SH-SY5Y (cell line): Measurements from ENCODE around the gene HIVEP3.

Source experiments
- GATA2 ChIP-seq: IDR thresholded peaks from 2 replicates; pipeline ENCODE4 v1.6.1; 2011; ENCODE audit warnings: mild to moderate bottlenecking, low read depth, low read length
- GATA3 ChIP-seq: IDR thresholded peaks from 2 replicates; pipeline ENCODE4 v1.6.1; 2011; ENCODE audit warnings: low read depth, mild to moderate bottlenecking, low read length, moderate library complexity

The HIVEP3 gene

GRCh38 chr1:41906943-41907342 is 11.8 kb downstream of the HIVEP3 start:
- TF ChIP-seq GATA2, result no peak
- TF ChIP-seq GATA3, result no peak

- TF ChIP-seq GATA3 (no peak), GATA2 (no peak)
These were observed 13.5 kb downstream of the HIVEP3 start for GRCh38 chr1:41905093-41905675.

- no peak for TF ChIP-seq GATA2
- no peak for TF ChIP-seq GATA3
These were observed 16.1 kb downstream of the HIVEP3 start for GRCh38 chr1:41902664-41903063.

GRCh38 chr1:41902159-41902577 is 16.6 kb downstream of the HIVEP3 start:
- TF ChIP-seq GATA2, result no peak
- no peak for TF ChIP-seq GATA3

- TF ChIP-seq GATA2 (no peak), GATA3 (no peak)
These were observed 17.2 kb downstream of the HIVEP3 start for GRCh38 chr1:41901551-41901950.

- no peak for TF ChIP-seq GATA3
- no peak for TF ChIP-seq GATA2
These were observed 17.9 kb downstream of the HIVEP3 start for GRCh38 chr1:41900603-41901444.

- no peak for TF ChIP-seq GATA2
- TF ChIP-seq GATA3, result no peak
These were observed 20.5 kb downstream of the HIVEP3 start for GRCh38 chr1:41898191-41898713.

- no peak for TF ChIP-seq GATA3
- no peak for TF ChIP-seq GATA2
These were observed 23.2 kb downstream of the HIVEP3 start for GRCh38 chr1:41895552-41895951.

- TF ChIP-seq GATA3, result no peak
- no peak for TF ChIP-seq GATA2
These were observed 23.8 kb downstream of the HIVEP3 start for GRCh38 chr1:41894808-41895483.

- TF ChIP-seq GATA2 (no peak), GATA3 (no peak)
These were observed 24.5 kb downstream of the HIVEP3 start for GRCh38 chr1:41894101-41894807.

- TF ChIP-seq GATA3 (no peak), GATA2 (no peak)
These were observed 26.4 kb downstream of the HIVEP3 start for GRCh38 chr1:41892301-41892781.

- no peak for TF ChIP-seq GATA3
- TF ChIP-seq GATA2, result no peak
These were observed 27.4 kb downstream of the HIVEP3 start for GRCh38 chr1:41891199-41891896.

- no peak for TF ChIP-seq GATA3
- peak; percentile 72 for TF ChIP-seq GATA2
These were observed 27.9 kb downstream of the HIVEP3 start for GRCh38 chr1:41890825-41891198.
